GM19468 (cell line): ENCODE measurements around the gene ZNF628.

Experiments used
- ATAC-seq: cut with Tn5 transposase; IDR thresholded peaks from one replicate; pipeline ENCODE4 v1.9.1; 2021; ENCODE audit warnings: mild to moderate bottlenecking, moderate library complexity, moderate number of reproducible peaks; ENCODE audit not compliant: unreplicated experiment; ENCODE audit errors: extremely low read depth

Gene ZNF628

GRCh38 chr19:55526216-55527196 lies 50.1 kb downstream of the ZNF628 start:
- no peak for ATAC-seq

- ATAC-seq, result no peak
Observed at GRCh38 chr19:55527197-55528029, 51.0 kb downstream of the ZNF628 start.

DNA sequence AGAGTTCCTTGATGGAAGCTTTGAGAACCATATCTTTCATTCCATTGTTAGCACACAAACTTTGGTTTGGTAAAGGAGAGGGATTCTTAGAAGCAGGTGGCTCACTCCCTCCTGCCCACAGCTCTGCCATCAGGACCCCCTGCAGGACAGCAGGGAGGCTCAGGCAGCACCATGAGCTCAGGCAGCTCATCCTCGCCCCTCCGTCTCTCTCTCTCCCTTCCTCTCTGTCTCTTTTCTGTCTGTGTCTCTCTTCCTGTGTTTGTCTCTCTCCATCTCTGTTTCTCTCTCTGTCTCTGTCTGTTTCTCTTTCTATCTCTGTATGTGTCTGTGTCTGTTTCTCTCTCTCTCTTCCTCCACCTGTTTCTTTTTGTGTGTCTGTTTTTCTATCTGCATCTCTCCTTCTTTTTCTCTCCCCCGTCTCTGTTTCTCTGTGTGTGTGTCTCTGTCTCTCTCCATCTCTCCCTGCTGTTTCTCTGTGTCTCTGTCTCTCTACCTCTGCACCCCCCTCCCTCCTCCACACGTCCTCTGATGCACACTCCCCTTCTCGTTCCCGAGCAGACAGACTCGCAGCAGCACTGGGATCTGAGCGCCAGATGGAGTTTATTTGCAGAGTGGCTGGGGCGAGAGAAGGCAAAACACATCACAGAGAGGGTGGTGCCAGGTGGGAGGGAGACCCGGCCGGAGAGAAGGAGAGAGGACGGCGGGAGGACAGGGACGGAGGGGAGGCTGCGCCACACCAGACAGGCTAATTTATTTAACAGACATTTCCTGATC lies 51.8 kb downstream of the ZNF628 start:
- no peak for ATAC-seq

GRCh38 chr19:55529636-55530234 lies 53.3 kb downstream of the ZNF628 start:
- ATAC-seq, result no peak

GRCh38 chr19:55530996-55531395 lies 54.6 kb downstream of the ZNF628 start:
- no peak for ATAC-seq
